Chondrocyte (in vitro differentiated cells): ENCODE measurements around the gene CIT. TPM values are rescaled to one million over a fixed set of nuclear protein-coding genes. Genes with fewer than 3 reads are reported as not detected.

Experiments used
- DNase-seq: peaks from one replicate; pipeline ENCODE4 v3.0.0; 2021; ENCODE audit warnings: mixed read lengths, low spot score
- H3K27ac Mint-ChIP-seq: one replicate; pipeline ENCODE4 v1.8.0; 2021; ENCODE audit warnings: mild to moderate bottlenecking, moderate library complexity, mixed read lengths; ENCODE audit not compliant: unreplicated experiment
- H3K27me3 Mint-ChIP-seq: 2 replicates; pipeline ENCODE4 v1.8.0; 2021; ENCODE audit warnings: low read depth, mixed read lengths
- H3K36me3 Mint-ChIP-seq: 2 replicates; pipeline ENCODE4 v1.8.0; 2021; ENCODE audit warnings: low read depth, mixed read lengths
- H3K4me1 Mint-ChIP-seq: 2 replicates; pipeline ENCODE4 v1.8.0; 2021; ENCODE audit warnings: low read depth, mild to moderate bottlenecking, mixed read lengths
- H3K4me3 Mint-ChIP-seq: one replicate; pipeline ENCODE4 v1.8.0; 2021; ENCODE audit warnings: mild to moderate bottlenecking, moderate library complexity, mixed read lengths; ENCODE audit not compliant: unreplicated experiment
- H3K9me3 Mint-ChIP-seq: 2 replicates; pipeline ENCODE4 v1.8.0; 2021; ENCODE audit warnings: low read depth, mixed read lengths
- CTCF ChIP-seq: fragments of 200-600 bp; sonication (generic); IDR thresholded peaks from 2 replicates; pipeline ENCODE4 v1.5.0; 2021; ENCODE audit warnings: antibody characterized with exemption, mild to moderate bottlenecking, moderate library complexity
- total RNA-seq: library from RNA; stranded (reverse); gene quantifications from 3 replicates; pipeline ENCODE4 v1.2.1, GENCODE V29; 2021

The CIT gene
- total RNA-seq, 1 donor from 2014 or later = 9.9 TPM

- Mint-ChIP-seq H3K36me3 (no peaks in the 10 kb centered on the region), H3K4me1 (no peaks in the 10 kb centered on the region), H3K4me3 (no peak overlapping the region), H3K27ac (no peak overlapping the region), H3K27me3 (no peaks in the 10 kb centered on the region), H3K9me3 (no peaks in the 10 kb centered on the region)
- TF ChIP-seq CTCF = peak; percentile 24
- DNase-seq = no peak
Measured at GRCh38 chr12:119835068-119835467, 42.1 kb downstream of the CIT start.

GRCh38 chr12:119829439-119829838, 47.7 kb downstream of the CIT start:
- no peak overlapping the region for H3K27ac Mint-ChIP-seq
- TF ChIP-seq CTCF = no peak
- H3K27me3 Mint-ChIP-seq = no peaks in the 10 kb centered on the region
- H3K36me3 Mint-ChIP-seq = no peaks in the 10 kb centered on the region
- peaks cover 2% of the 10 kb centered on the region for H3K9me3 Mint-ChIP-seq
- H3K4me1 Mint-ChIP-seq = no peaks in the 10 kb centered on the region
- H3K4me3 Mint-ChIP-seq = no peak overlapping the region
- no peak for DNase-seq

- Mint-ChIP-seq H3K27me3 (no peaks in the 10 kb centered on the region), H3K4me3 (no peak overlapping the region), H3K36me3 (no peaks in the 10 kb centered on the region), H3K9me3 (peaks cover 2% of the 10 kb centered on the region), H3K4me1 (no peaks in the 10 kb centered on the region), H3K27ac (no peak overlapping the region)
- no peak for TF ChIP-seq CTCF
- DNase-seq = no peak
Measured at GRCh38 chr12:119828300-119828699, 48.8 kb downstream of the CIT start.

- Mint-ChIP-seq H3K4me1 (no peaks in the 10 kb centered on the region), H3K36me3 (no peaks in the 10 kb centered on the region), H3K27ac (no peak overlapping the region), H3K9me3 (peaks cover 2% of the 10 kb centered on the region), H3K27me3 (no peaks in the 10 kb centered on the region), H3K4me3 (no peak overlapping the region)
- TF ChIP-seq CTCF = no peak
- DNase-seq = no peak
Measured at GRCh38 chr12:119827760-119828159, 49.4 kb downstream of the CIT start.

GRCh38 chr12:119826661-119827445, 50.3 kb downstream of the CIT start:
- H3K9me3 Mint-ChIP-seq = peaks cover 2% of the 10 kb centered on the region
- H3K27me3 Mint-ChIP-seq = no peaks in the 10 kb centered on the region
- DNase-seq = no peak
- no peak overlapping the region for H3K4me3 Mint-ChIP-seq
- no peaks in the 10 kb centered on the region for H3K36me3 Mint-ChIP-seq
- H3K4me1 Mint-ChIP-seq = no peaks in the 10 kb centered on the region
- TF ChIP-seq CTCF = no peak
- H3K27ac Mint-ChIP-seq = no peak overlapping the region
